ENCODE results near the gene ZNG1A.
"Not testable (repeated sequence)": the region's sequence is repeated elsewhere in the genome, so short reads cannot be mapped to it uniquely, and the experiment has no call there.

ZNG1A gene

GRCh38 chr9:98775-99174, 80.1 kb downstream of the ZNG1A start:
- DNase-seq (ENCODE audit: low spot score): not testable (repeated sequence)

GRCh38 chr9:94992-95391, 83.9 kb downstream of the ZNG1A start:
- DNase-seq (ENCODE audit: low spot score): not testable (repeated sequence)

GRCh38 chr9:94323-94722, 84.5 kb downstream of the ZNG1A start:
- DNase-seq (ENCODE audit: low spot score): not testable (repeated sequence)

- not testable (repeated sequence) for DNase-seq (ENCODE audit: low spot score)
Measured at GRCh38 chr9:93909-94308, 84.9 kb downstream of the ZNG1A start.

GRCh38 chr9:90851-91250, 88.0 kb downstream of the ZNG1A start:
- not testable (repeated sequence) for DNase-seq (ENCODE audit: low spot score)

GRCh38 chr9:88396-89037, 90.3 kb downstream of the ZNG1A start:
- not testable (repeated sequence) for DNase-seq (ENCODE audit: low spot score)

- not testable (repeated sequence) for DNase-seq (ENCODE audit: low spot score)
Measured at GRCh38 chr9:87860-88259, 91.0 kb downstream of the ZNG1A start.

GRCh38 chr9:87105-87504, 91.8 kb downstream of the ZNG1A start:
- not testable (repeated sequence) for DNase-seq (ENCODE audit: low spot score)

- not testable (repeated sequence) for DNase-seq (ENCODE audit: low spot score)
Measured at GRCh38 chr9:86697-87096, 92.2 kb downstream of the ZNG1A start.

- DNase-seq (ENCODE audit: low spot score): not testable (repeated sequence)
Measured at GRCh38 chr9:82932-83689, 95.7 kb downstream of the ZNG1A start.

- DNase-seq (ENCODE audit: low spot score): not testable (repeated sequence)
Measured at GRCh38 chr9:78333-78732, 100.5 kb downstream of the ZNG1A start.

- not testable (repeated sequence) for DNase-seq (ENCODE audit: low spot score)
Measured at GRCh38 chr9:76389-76788, 102.5 kb downstream of the ZNG1A start.

GRCh38 chr9:73900-74525, 104.8 kb downstream of the ZNG1A start:
- DNase-seq (ENCODE audit: low spot score): not testable (repeated sequence)

- DNase-seq (ENCODE audit: low spot score): peak; percentile 72
Measured at GRCh38 chr9:73076-73899, 105.6 kb downstream of the ZNG1A start.

Data from left forelimb (tissue), 1 donor.